Measurements from ENCODE around the gene OR9A4.
"Not testable (repeated sequence)": the region's sequence is repeated elsewhere in the genome, so short reads cannot be mapped to it uniquely, and the experiment has no call there.

OR9A4 gene

GRCh38 chr7:141916099-141916498 lies at the start of gene OR9A4:
OR9A4 (plus strand) TSS chr7:141916399; CDS start chr7:141918876, 2,477 bp downstream.
- no peak for DNase-seq

- no peak for DNase-seq
Measured at GRCh38 chr7:141866974-141867373, 49.2 kb upstream of the OR9A4 start.

- no peak for DNase-seq
Measured at GRCh38 chr7:141872931-141873330, 43.3 kb upstream of the OR9A4 start.

GRCh38 chr7:141874787-141875186 lies 41.4 kb upstream of the OR9A4 start:
- no peak for DNase-seq

GRCh38 chr7:141875453-141875852 lies 40.7 kb upstream of the OR9A4 start:
- no peak for DNase-seq

- no peak for DNase-seq
Measured at GRCh38 chr7:141876371-141876770, 39.8 kb upstream of the OR9A4 start.

GRCh38 chr7:141877365-141877764 lies 38.8 kb upstream of the OR9A4 start:
- no peak for DNase-seq

- no peak for DNase-seq
Measured at GRCh38 chr7:141880960-141881359, 35.2 kb upstream of the OR9A4 start.

- DNase-seq: no peak
Measured at GRCh38 chr7:141884539-141885225, 31.5 kb upstream of the OR9A4 start.

- no peak for DNase-seq
Measured at GRCh38 chr7:141889321-141889720, 26.9 kb upstream of the OR9A4 start.

- DNase-seq: no peak
Measured at GRCh38 chr7:141891336-141891735, 24.9 kb upstream of the OR9A4 start.

- not testable (repeated sequence) for DNase-seq
Measured at GRCh38 chr7:141899366-141899765, 16.8 kb upstream of the OR9A4 start.

- no peak for DNase-seq
Measured at GRCh38 chr7:141906285-141906684, 9.9 kb upstream of the OR9A4 start.

- no peak for DNase-seq
Measured at GRCh38 chr7:141911391-141911790, 4.8 kb upstream of the OR9A4 start.

GRCh38 chr7:141915565-141915964 lies 634 bp upstream of the OR9A4 start:
- no peak for DNase-seq

GRCh38 chr7:141920281-141920680 lies 4.1 kb downstream of the OR9A4 start:
- no peak for DNase-seq

GRCh38 chr7:141928146-141928844 lies 12.1 kb downstream of the OR9A4 start:
- DNase-seq: no peak

GRCh38 chr7:141928845-141929195 lies 12.6 kb downstream of the OR9A4 start:
- no peak for DNase-seq

- DNase-seq: no peak
Measured at GRCh38 chr7:141930211-141930610, 14.0 kb downstream of the OR9A4 start.

- no peak for DNase-seq
Measured at GRCh38 chr7:141941075-141941474, 24.9 kb downstream of the OR9A4 start.

GRCh38 chr7:141943846-141944245 lies 27.6 kb downstream of the OR9A4 start:
- DNase-seq: no peak

- DNase-seq: no peak
Measured at GRCh38 chr7:141944811-141945210, 28.6 kb downstream of the OR9A4 start.

- no peak for DNase-seq
Measured at GRCh38 chr7:141945356-141945755, 29.2 kb downstream of the OR9A4 start.

GRCh38 chr7:141946796-141947195 lies 30.6 kb downstream of the OR9A4 start, which contains the start of gene CLEC5A:
CLEC5A (minus strand) TSS chr7:141946974; CDS start chr7:141946292, 682 bp downstream.
- no peak for DNase-seq

GRCh38 chr7:141949021-141949420 lies 32.8 kb downstream of the OR9A4 start:
- no peak for DNase-seq

Measured in NCI-H774 (cell line).